HG02798 (cell line): ENCODE measurements around the gene AIF1.

ENCODE experiments used
- ATAC-seq: cut with Tn5 transposase; IDR thresholded peaks from one replicate; pipeline ENCODE4 v1.9.1; 2021; ENCODE audit warnings: mild to moderate bottlenecking; ENCODE audit not compliant: unreplicated experiment, poor library complexity

Gene AIF1

GRCh38 chr6:31619805-31620585 lies 5.0 kb downstream of the AIF1 start:
- ATAC-seq = peak; percentile 86

GRCh38 chr6:31620586-31621319 lies 5.7 kb downstream of the AIF1 start, which contains the start of gene PRRC2A:
TSS of gene PRRC2A (plus strand) at chr6:31620715. CDS start at chr6:31622790, 2,075 bp downstream.
- peak; percentile 67 for ATAC-seq

- ATAC-seq = no peak
Measured at GRCh38 chr6:31621320-31621939, 6.4 kb downstream of the AIF1 start.

DNA sequence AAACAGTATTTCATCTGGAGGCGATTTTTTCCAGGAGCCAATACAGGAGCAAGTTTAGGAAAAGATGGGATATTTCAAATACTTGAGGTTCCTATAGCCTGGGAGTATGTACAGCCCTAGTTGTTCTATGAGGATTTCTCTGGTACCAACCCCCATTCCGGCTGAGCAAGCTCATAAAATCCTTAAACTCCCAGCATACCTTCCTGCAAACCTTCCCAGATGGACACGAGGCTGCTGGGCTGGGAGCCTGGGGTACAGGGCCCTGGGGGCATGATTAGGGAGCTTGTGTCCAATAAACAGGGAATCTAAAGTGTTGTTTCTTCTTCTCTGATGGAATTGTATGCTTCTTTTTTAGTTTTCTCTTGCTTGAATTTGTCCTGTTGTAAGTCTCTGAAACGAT lies 7.0 kb downstream of the AIF1 start:
- ATAC-seq = no peak

DNA sequence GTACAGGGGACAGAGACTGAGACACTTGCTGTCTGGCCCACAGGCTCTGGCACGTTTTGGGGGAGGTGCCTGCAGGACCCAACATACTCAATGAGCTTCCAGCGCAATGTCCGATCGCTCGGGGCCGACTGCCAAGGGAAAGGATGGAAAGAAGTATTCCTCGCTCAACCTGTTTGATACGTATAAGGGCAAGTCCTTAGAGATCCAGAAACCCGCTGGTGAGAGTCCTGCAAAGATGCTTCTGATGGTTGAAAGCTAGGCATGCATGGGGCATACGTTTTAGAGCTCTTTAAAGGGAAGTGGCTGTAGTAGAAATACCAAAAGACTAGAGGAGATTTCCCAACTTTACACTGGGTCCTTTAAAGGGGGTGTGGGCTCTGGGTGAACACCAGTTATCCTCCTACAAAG lies 7.7 kb downstream of the AIF1 start:
- no peak for ATAC-seq

GRCh38 chr6:31624070-31624469 lies 9.0 kb downstream of the AIF1 start:
- no peak for ATAC-seq

DNA sequence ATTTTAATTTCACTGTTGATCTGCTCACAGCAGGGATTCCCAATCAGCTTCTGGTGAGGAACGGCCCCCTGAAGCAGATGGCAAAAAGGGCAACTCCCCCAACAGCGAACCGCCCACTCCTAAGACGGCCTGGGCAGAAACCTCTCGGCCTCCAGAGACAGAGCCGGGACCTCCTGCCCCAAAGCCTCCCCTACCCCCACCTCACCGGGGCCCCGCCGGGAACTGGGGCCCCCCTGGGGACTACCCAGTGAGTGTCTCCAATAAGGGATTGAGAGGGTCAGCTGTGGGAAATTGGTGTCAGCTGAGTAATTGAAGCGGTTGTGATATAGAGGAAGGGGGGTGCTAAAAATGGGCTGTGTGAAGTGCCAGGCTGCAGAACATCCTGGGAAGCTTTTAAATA lies 11.9 kb downstream of the AIF1 start:
- ATAC-seq = no peak

DNA sequence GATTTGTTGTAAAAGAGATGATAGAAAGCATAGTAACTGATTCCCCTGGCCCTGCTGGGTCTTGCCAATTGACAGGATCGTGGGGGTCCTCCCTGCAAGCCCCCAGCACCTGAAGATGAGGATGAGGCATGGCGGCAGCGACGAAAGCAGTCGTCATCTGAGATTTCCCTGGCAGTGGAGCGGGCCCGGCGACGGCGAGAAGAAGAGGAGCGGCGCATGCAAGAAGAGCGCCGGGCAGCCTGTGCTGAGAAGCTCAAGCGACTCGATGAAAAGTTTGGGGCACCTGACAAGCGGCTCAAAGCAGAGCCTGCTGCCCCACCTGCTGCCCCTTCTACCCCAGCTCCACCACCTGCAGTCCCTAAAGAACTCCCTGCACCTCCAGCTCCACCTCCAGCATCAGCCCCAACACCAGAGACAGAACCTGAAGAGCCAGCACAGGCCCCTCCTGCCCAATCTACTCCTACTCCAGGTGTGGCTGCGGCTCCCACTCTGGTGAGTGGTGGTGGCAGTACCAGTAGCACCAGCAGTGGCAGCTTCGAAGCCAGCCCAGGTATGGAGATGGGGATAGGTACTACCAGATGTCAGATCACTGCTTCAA lies 12.8 kb downstream of the AIF1 start:
- ATAC-seq = no peak

DNA sequence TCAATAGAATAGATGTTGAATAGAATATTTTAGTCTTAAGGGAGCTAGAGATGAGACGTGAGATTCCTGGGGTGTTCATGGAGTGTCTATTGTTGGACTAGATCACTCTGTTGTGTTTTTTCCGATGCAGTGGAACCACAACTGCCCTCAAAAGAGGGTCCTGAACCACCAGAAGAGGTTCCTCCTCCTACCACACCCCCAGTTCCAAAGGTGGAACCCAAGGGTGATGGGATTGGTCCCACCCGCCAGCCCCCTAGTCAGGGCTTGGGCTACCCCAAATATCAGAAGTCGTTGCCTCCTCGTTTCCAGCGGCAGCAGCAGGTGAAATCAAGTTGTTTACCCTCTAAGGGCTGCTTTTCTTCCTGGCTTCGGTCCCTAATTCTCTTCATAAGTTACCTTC lies 14.0 kb downstream of the AIF1 start:
- no peak for ATAC-seq

- no peak for ATAC-seq
Measured at GRCh38 chr6:31630177-31630934, 15.3 kb downstream of the AIF1 start.

- ATAC-seq = no peak
Measured at GRCh38 chr6:31631209-31631608, 16.2 kb downstream of the AIF1 start.

- no peak for ATAC-seq
Measured at GRCh38 chr6:31631681-31632278, 16.7 kb downstream of the AIF1 start.

DNA sequence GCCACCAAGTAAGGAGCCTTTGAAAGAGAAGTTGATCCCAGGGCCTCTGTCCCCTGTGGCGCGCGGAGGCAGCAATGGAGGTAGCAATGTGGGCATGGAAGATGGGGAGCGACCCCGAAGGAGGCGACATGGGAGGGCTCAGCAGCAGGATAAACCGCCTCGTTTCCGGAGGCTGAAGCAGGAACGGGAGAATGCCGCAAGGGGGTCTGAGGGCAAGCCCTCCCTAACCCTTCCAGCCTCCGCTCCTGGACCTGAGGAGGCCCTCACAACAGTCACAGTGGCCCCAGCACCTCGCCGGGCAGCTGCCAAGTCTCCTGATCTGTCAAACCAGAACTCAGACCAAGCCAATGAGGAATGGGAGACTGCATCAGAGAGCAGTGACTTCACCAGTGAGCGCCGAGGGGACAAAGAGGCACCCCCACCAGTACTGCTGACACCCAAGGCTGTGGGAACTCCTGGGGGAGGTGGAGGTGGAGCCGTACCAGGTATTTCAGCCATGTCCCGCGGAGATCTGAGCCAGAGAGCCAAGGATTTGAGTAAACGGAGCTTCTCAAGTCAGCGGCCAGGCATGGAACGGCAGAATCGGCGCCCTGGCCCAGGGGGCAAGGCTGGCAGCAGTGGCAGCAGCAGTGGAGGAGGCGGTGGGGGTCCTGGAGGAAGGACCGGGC lies 17.4 kb downstream of the AIF1 start:
- no peak for ATAC-seq

DNA sequence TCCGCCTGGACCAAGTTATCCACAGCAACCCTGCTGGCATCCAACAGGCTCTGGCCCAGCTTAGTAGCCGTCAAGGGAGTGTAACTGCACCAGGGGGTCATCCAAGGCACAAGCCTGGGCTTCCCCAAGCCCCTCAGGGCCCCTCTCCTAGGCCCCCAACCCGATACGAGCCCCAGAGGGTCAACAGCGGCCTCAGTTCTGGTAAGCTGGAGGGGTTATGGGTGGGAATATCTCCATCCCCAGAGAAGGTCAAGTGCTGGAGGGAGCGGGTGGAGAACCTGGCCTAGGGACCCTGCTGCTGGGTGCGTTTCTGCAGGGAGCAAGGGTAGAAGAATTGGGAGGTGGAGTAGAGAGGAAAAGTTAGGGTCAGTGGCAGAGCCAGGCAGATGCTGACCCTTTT lies 18.4 kb downstream of the AIF1 start:
- no peak for ATAC-seq

GRCh38 chr6:31634131-31634530 lies 19.1 kb downstream of the AIF1 start:
- no peak for ATAC-seq

GRCh38 chr6:31634969-31635575 lies 20.0 kb downstream of the AIF1 start:
- ATAC-seq = no peak

- ATAC-seq = no peak
Measured at GRCh38 chr6:31636698-31637596, 21.9 kb downstream of the AIF1 start.

DNA sequence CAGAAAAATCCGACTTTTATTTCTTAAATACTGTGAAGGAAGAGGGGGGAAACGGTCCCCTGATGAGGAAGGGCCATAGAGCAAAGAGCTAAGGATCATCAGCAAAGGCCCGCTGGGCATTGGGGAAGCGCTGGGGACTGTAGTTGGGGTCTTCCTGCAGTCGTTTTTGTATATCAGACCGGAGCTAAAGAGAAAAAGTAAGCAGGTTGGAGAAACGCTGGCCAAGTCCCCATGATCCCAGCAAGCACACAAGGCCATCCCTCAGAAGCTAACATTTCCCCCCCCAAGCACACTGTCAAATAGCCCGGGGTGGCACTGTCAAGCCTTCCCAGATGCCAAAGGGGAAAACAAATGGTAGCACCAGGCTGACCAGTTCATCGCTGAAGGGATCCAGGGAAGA lies 24.0 kb downstream of the AIF1 start:
- no peak for ATAC-seq
